NCI-H748 (cell line): ENCODE data around the gene TRIM38.
"Not testable (repeated sequence)": the region's sequence is repeated elsewhere in the genome, so short reads cannot be mapped to it uniquely, and the experiment has no call there.

Experiments used
- DNase-seq: peaks from one replicate; lab custom pipeline; 2025; ENCODE audit not compliant: unreplicated experiment; lab: John Stamatoyannopoulos, UW

TRIM38 gene

GRCh38 chr6:26000366-26001144, 38.0 kb downstream of the TRIM38 start:
- no peak for DNase-seq

- peak; percentile 77 for DNase-seq
Measured at GRCh38 chr6:26003102-26003694, 40.6 kb downstream of the TRIM38 start.

- peak; percentile 92 for DNase-seq
Measured at GRCh38 chr6:26006086-26006939, 43.7 kb downstream of the TRIM38 start.

- not testable (repeated sequence) for DNase-seq
Measured at GRCh38 chr6:26006940-26007305, 44.3 kb downstream of the TRIM38 start.

- DNase-seq: no peak
Measured at GRCh38 chr6:26008470-26008869, 45.9 kb downstream of the TRIM38 start.

- DNase-seq: no peak
Measured at GRCh38 chr6:26009817-26010216, 47.2 kb downstream of the TRIM38 start.

GRCh38 chr6:26012061-26012460, 49.5 kb downstream of the TRIM38 start:
- DNase-seq: no peak

GRCh38 chr6:26014386-26014785, 51.8 kb downstream of the TRIM38 start:
- not testable (repeated sequence) for DNase-seq

- no peak for DNase-seq
Measured at GRCh38 chr6:26016245-26016962, 53.8 kb downstream of the TRIM38 start.

- DNase-seq: no peak
Measured at GRCh38 chr6:26016963-26017631, 54.5 kb downstream of the TRIM38 start.

GRCh38 chr6:26017632-26017966, 55.0 kb downstream of the TRIM38 start:
- no peak for DNase-seq

GRCh38 chr6:26019261-26019830, 56.7 kb downstream of the TRIM38 start:
- peak; percentile 67 for DNase-seq

- DNase-seq: no peak
Measured at GRCh38 chr6:26019967-26020328, 57.3 kb downstream of the TRIM38 start.

- peak; percentile 98 for DNase-seq
Measured at GRCh38 chr6:26020329-26021000, 57.9 kb downstream of the TRIM38 start.

GRCh38 chr6:26021001-26021349, 58.4 kb downstream of the TRIM38 start:
- DNase-seq: peak; percentile 94

GRCh38 chr6:26021350-26022131, 58.9 kb downstream of the TRIM38 start:
- DNase-seq: peak; percentile 99

GRCh38 chr6:26022132-26022472, 59.5 kb downstream of the TRIM38 start:
- peak; percentile 93 for DNase-seq

- peak; percentile 40 for DNase-seq
Measured at GRCh38 chr6:26022737-26023136, 60.1 kb downstream of the TRIM38 start.

GRCh38 chr6:26024651-26025046, 62.0 kb downstream of the TRIM38 start:
- no peak for DNase-seq
